Measurements from ENCODE around the gene FAM131A. TPM values are rescaled to one million over a fixed set of nuclear protein-coding genes. Genes with fewer than 3 reads are reported as not detected.

Gene FAM131A
- total RNA-seq, 2 experiments from 2014 or later: 3.7 to 3.8 TPM

- peaks cover 9% of the 10 kb centered on the region for H3K4me1 ChIP-seq (ENCODE audit: insufficient read depth, low read length, poor library complexity, severe bottlenecking)
- no peak overlapping the region for H3K4me3 ChIP-seq (ENCODE audit: low read depth, low read length, poor library complexity, severe bottlenecking)
- H3K9me2 ChIP-seq (ENCODE audit: insufficient read depth, low read length): no peaks in the 10 kb centered on the region
- no peaks in the 10 kb centered on the region for H3K79me2 ChIP-seq (ENCODE audit: insufficient read depth, low read depth, low read length)
- intact Hi-C loops (cut with micrococcal nuclease; ENCODE audit: unreplicated experiment): no loop called here
- H3K27ac ChIP-seq (ENCODE audit: low read depth, low read length, poor library complexity, severe bottlenecking): no peak overlapping the region
- H4K20me1 ChIP-seq (ENCODE audit: insufficient read depth, low read length): no peaks in the 10 kb centered on the region
- H2AFZ ChIP-seq (ENCODE audit: low read length): no peak overlapping the region
- CTCF ChIA-PET (ENCODE audit: unreplicated experiment): no interaction called here
- no peaks in the 10 kb centered on the region for H3K9me3 ChIP-seq (ENCODE audit: low read length)
- H3K36me3 ChIP-seq (ENCODE audit: insufficient read depth, low read length): no peaks in the 10 kb centered on the region
- DNase-seq (ENCODE audit: low spot score): no peak
- no peak overlapping the region for H3K4me2 ChIP-seq (ENCODE audit: low read length)
- no TSS peak for BruUV-seq (replicated peaks)
- no peak for TF ChIP-seq EZH2phosphoT487 (IDR thresholded peaks at IDR 0.05; ENCODE audit: borderline replicate concordance, low read depth, low read length)
- TF ChIP-seq CTCF (conservative IDR thresholded peaks at IDR 0.05; ENCODE audit: low read length): no peak
- POLR2A ChIA-PET: no interaction called here
Measured at GRCh38 chr3:184380627-184381260, 43.3 kb downstream of the FAM131A start.

DNA sequence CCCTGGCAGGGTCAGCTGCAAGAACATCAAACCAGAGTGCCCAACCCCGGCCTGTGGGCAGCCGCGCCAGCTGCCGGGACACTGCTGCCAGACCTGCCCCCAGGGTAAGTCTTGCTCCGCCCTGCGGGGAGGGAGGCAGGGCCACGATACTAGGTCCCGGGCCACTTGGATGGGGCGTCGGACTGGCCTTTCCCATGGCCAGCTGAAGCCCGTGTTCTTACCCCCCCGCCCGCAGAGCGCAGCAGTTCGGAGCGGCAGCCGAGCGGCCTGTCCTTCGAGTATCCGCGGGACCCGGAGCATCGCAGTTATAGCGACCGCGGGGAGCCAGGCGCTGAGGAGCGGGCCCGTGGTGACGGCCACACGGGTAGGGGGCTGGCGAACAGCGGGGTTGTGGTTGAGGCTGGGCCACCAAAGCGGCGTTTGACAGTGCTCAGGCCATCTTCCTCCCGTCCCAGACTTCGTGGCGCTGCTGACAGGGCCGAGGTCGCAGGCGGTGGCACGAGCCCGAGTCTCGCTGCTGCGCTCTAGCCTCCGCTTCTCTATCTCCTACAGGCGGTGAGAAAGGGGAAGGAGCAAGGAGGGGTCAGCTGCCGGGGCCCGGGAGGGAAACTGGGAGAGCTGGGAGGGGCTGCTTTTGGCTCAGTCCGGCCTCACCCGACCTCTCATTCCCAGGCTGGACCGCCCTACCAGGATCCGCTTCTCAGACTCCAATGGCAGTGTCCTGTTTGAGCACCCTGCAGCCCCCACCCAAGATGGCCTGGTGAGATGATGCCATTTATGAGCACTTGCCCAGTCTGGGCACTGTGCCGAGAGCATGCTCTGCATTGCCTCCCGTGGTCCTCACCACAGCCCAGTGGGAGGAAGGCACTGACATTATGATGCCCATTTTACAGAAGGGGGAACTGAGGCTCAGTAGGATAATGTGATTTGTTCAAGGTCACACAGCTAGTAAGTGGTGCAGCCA, 44.1 kb downstream of the FAM131A start:
- H3K27ac ChIP-seq (ENCODE audit: low read depth, low read length, poor library complexity, severe bottlenecking): no peak overlapping the region
- H3K79me2 ChIP-seq (ENCODE audit: insufficient read depth, low read depth, low read length): no peaks in the 10 kb centered on the region
- TF ChIP-seq CTCF (conservative IDR thresholded peaks at IDR 0.05; ENCODE audit: low read length): no peak
- TF ChIP-seq EZH2phosphoT487 (IDR thresholded peaks at IDR 0.05; ENCODE audit: borderline replicate concordance, low read depth, low read length): no peak
- intact Hi-C loops (cut with micrococcal nuclease; ENCODE audit: unreplicated experiment): no loop called here
- ChIA-PET POLR2A (no interaction called here), CTCF (ENCODE audit: unreplicated experiment) (no interaction called here)
- H3K36me3 ChIP-seq (ENCODE audit: insufficient read depth, low read length): no peaks in the 10 kb centered on the region
- H3K9me3 ChIP-seq (ENCODE audit: low read length): no peaks in the 10 kb centered on the region
- peaks cover 9% of the 10 kb centered on the region for H3K4me1 ChIP-seq (ENCODE audit: insufficient read depth, low read length, poor library complexity, severe bottlenecking)
- DNase-seq (ENCODE audit: low spot score): no peak
- H3K4me2 ChIP-seq (ENCODE audit: low read length): no peak overlapping the region
- no TSS peak for BruUV-seq (replicated peaks)
- no peaks in the 10 kb centered on the region for H4K20me1 ChIP-seq (ENCODE audit: insufficient read depth, low read length)
- H3K4me3 ChIP-seq (ENCODE audit: low read depth, low read length, poor library complexity, severe bottlenecking): no peak overlapping the region
- no peak overlapping the region for H2AFZ ChIP-seq (ENCODE audit: low read length)
- H3K9me2 ChIP-seq (ENCODE audit: insufficient read depth, low read length): no peaks in the 10 kb centered on the region
